Calu3 (cell line): ENCODE data around the gene TENM4. TPM values are rescaled to one million over a fixed set of nuclear protein-coding genes. Genes with fewer than 3 reads are reported as not detected.

Source experiments
- BruUV-seq: library from RNA; stranded (reverse); fragments of 400-500 nt; replicated peaks from 2 replicates; lab custom pipeline; 2021; lab: Mats Ljungman, UMichigan
- CTCF ChIA-PET: fragments of 300-600 bp; sonication (Branson Sonifier 250); formaldehyde crosslinking; loops from one replicate; lab custom pipeline; 2022; ENCODE audit warnings: antibody characterized with exemption; lab: Charles Lee
- DNase-seq: peaks from one replicate; pipeline ENCODE4 v3.0.0; 2022
- H3K27ac Mint-ChIP-seq: one replicate; pipeline ENCODE4 v1.8.0; 2022; ENCODE audit warnings: mixed read lengths; ENCODE audit not compliant: unreplicated experiment
- H3K27me3 Mint-ChIP-seq: one replicate; pipeline ENCODE4 v1.8.0; 2022; ENCODE audit warnings: mixed read lengths; ENCODE audit not compliant: unreplicated experiment
- H3K36me3 Mint-ChIP-seq: one replicate; pipeline ENCODE4 v1.8.0; 2022; ENCODE audit warnings: mild to moderate bottlenecking, moderate library complexity, mixed read lengths; ENCODE audit not compliant: insufficient read depth, unreplicated experiment
- H3K4me1 Mint-ChIP-seq: one replicate; pipeline ENCODE4 v1.8.0; 2022; ENCODE audit warnings: mild to moderate bottlenecking, low read depth, mixed read lengths; ENCODE audit not compliant: unreplicated experiment
- H3K4me3 Mint-ChIP-seq: one replicate; pipeline ENCODE4 v1.8.0; 2022; ENCODE audit warnings: mild to moderate bottlenecking, low read depth, moderate library complexity, mixed read lengths; ENCODE audit not compliant: unreplicated experiment
- H3K9me3 Mint-ChIP-seq: one replicate; pipeline ENCODE4 v1.8.0; 2022; ENCODE audit warnings: low read depth, mixed read lengths; ENCODE audit not compliant: unreplicated experiment
- CTCF ChIP-seq: fragments of 200-600 bp; IDR thresholded peaks from one replicate; pipeline ENCODE4 v1.8.0; 2022; ENCODE audit warnings: antibody characterized with exemption; ENCODE audit not compliant: unreplicated experiment
- intact Hi-C: fragments of 100-400 bp; cut with micrococcal nuclease; formaldehyde crosslinking; loops from one replicate; pipeline ENCODE4 v1.10.0; 2022; ENCODE audit not compliant: unreplicated experiment
- total RNA-seq: library from RNA; stranded (reverse); gene quantifications from 2 replicates; pipeline ENCODE4 v1.2.3, GENCODE V29; 2022

Gene TENM4
- total RNA-seq, 1 experiment from 2014 or later, result not detected

GRCh38 chr11:79076526-79077115 lies 364.2 kb downstream of the TENM4 start:
- no TSS peak for BruUV-seq
- TF ChIP-seq CTCF, result no peak
- Mint-ChIP-seq H3K27me3 (no peaks in the 10 kb centered on the region), H3K4me1 (no peaks in the 10 kb centered on the region), H3K4me3 (no peak overlapping the region), H3K9me3 (no peaks in the 10 kb centered on the region), H3K36me3 (no peaks in the 10 kb centered on the region), H3K27ac (no peak overlapping the region)
- CTCF ChIA-PET, result interaction anchor here (1.0 to 2.5 kb wide), 2 partner anchors 361 to 431 kb away, joined by 3 to 11 read pairs; no protein-coding TSS in a partner anchor
- intact Hi-C loops, result loop anchor here (1.0 kb wide), 1 partner anchor 431 kb away; no protein-coding TSS in a partner anchor
- DNase-seq, result peak; percentile 61

GRCh38 chr11:79074547-79074946 lies 366.3 kb downstream of the TENM4 start:
- CTCF ChIA-PET, result interaction anchor here (2.5 kb wide), 1 partner anchor 429 kb away, joined by 11 read pairs; no protein-coding TSS in a partner anchor
- no peak for TF ChIP-seq CTCF
- H3K4me3 Mint-ChIP-seq, result no peak overlapping the region
- H3K9me3 Mint-ChIP-seq, result no peaks in the 10 kb centered on the region
- BruUV-seq, result no TSS peak
- no peaks in the 10 kb centered on the region for H3K36me3 Mint-ChIP-seq
- H3K4me1 Mint-ChIP-seq, result no peaks in the 10 kb centered on the region
- intact Hi-C loops, result no loop called here
- H3K27me3 Mint-ChIP-seq, result no peaks in the 10 kb centered on the region
- H3K27ac Mint-ChIP-seq, result no peak overlapping the region
- DNase-seq, result no peak

DNA sequence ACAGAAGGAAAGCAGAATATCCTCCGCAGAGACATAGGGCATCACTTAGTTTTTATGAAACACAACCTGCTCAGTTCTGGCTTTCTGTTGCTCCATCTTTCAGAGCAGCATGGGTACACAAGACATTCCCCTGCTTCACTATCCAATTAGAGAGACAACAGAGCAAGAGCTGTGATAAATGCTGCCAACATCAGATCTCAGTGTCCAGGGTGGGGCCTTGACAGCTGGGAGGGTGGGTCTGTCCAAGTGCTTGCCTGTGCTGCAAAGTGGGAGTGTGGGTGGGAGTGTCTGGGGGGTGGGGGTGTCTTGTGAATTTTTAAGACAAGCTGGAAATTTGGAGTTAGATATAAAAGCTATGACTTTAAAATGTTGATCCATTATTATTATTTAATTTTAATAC lies 369.6 kb downstream of the TENM4 start:
- no peak for TF ChIP-seq CTCF
- no peaks in the 10 kb centered on the region for H3K9me3 Mint-ChIP-seq
- no peaks in the 10 kb centered on the region for H3K4me1 Mint-ChIP-seq
- intact Hi-C loops, result no loop called here
- no peak overlapping the region for H3K27ac Mint-ChIP-seq
- peaks cover 30% of the 10 kb centered on the region for H3K27me3 Mint-ChIP-seq
- CTCF ChIA-PET, result interaction anchor here (0.6 to 0.8 kb wide), 2 partner anchors 17 to 29 kb away, joined by 3 read pairs; no protein-coding TSS in a partner anchor
- BruUV-seq, result no TSS peak
- no peak for DNase-seq
- H3K4me3 Mint-ChIP-seq, result no peak overlapping the region
- H3K36me3 Mint-ChIP-seq, result no peaks in the 10 kb centered on the region

- no peaks in the 10 kb centered on the region for H3K9me3 Mint-ChIP-seq
- H3K27me3 Mint-ChIP-seq, result peaks cover 37% of the 10 kb centered on the region
- intact Hi-C loops, result no loop called here
- no TSS peak for BruUV-seq
- no peak overlapping the region for H3K4me3 Mint-ChIP-seq
- no peak for DNase-seq
- no peak for TF ChIP-seq CTCF
- H3K4me1 Mint-ChIP-seq, result no peaks in the 10 kb centered on the region
- CTCF ChIA-PET, result interaction anchor here (0.8 kb wide), 1 partner anchor 30 kb away, joined by 3 read pairs; no protein-coding TSS in a partner anchor
- no peak overlapping the region for H3K27ac Mint-ChIP-seq
- no peaks in the 10 kb centered on the region for H3K36me3 Mint-ChIP-seq
These were observed 370.3 kb downstream of the TENM4 start for GRCh38 chr11:79070518-79070917.
